ENCODE results near the gene PGAP6. TPM values are rescaled to one million over a fixed set of nuclear protein-coding genes. Genes with fewer than 3 reads are reported as not detected.

Gene PGAP6
- total and polyA plus RNA-seq, 2 of the 8 experiments (the other 6 are each of a cell fraction or from before 2014, with no cell fraction given) = 86.8 to 364 TPM

DNA sequence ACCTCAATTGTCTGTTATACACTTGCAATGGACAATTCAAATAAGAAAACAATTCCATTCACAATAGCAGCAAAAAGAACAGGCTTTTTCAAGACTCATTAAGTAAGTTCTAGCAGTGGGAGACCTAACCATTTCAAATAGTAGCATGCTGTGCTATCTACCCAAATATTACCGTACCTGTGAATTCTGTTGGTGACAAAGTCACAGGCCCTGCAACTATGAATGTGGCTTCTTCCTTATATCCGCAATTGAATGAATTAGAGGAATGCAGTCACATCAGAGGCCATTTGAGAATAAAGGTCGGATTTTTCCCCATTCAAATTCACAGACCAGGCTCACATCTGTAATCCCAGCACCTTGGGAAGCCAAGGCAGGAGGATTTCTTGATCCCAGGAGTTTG lies 14.4 kb upstream of the PGAP6 start:
- H2BK120ac ChIP-seq (replicated peaks; ENCODE audit: low read depth, low read length) = no peak overlapping the region
- H4K8ac ChIP-seq (ENCODE audit: extremely low read depth, insufficient read depth, low read length) = no peak overlapping the region
- H3K23ac ChIP-seq (ENCODE audit: insufficient read length) = no peak overlapping the region
- no peak overlapping the region for H4K5ac ChIP-seq (ENCODE audit: insufficient read length, low read depth, low read length)
- no peaks in the 10 kb centered on the region for H3K27me3 ChIP-seq (replicated peaks in 1 of 4; ENCODE audit: control insufficient read depth in 3 of 4, extremely low read depth in 1 of 4, insufficient read depth in 3 of 4, low read length in 3 of 4)
- ChIA-PET POLR2A (ENCODE audit: partially characterized antibody) (interaction anchor here (0.7 to 6.7 kb wide), 9 partner anchors 11 to 127 kb away, joined by 3 to 67 read pairs (median 3); partner anchors contain the start of gene RAB11FIP3), CTCF (ENCODE audit: partially characterized antibody) (interaction anchor here (0.6 to 1.8 kb wide), 7 partner anchors 11 to 265 kb away, joined by 3 to 4 read pairs (median 4); partner anchors contain the start of gene MRPL28)
- no peak overlapping the region for H3K9ac ChIP-seq (replicated peaks in 1 of 4; ENCODE audit: extremely low read depth in 1 of 4, low read depth in 3 of 4, low read length in 3 of 4)
- no peak overlapping the region; the same call in 1 of the 2 replicates for H2AK5ac ChIP-seq (ENCODE audit: low read depth, low read length)
- no peaks in the 10 kb centered on the region; the same call in 1 of the 2 replicates for H3K79me1 ChIP-seq (ENCODE audit: low read depth, low read length)
- no peak overlapping the region for H3K18ac ChIP-seq (ENCODE audit: extremely low read depth, low read length)
- H3K36me3 ChIP-seq (ENCODE audit: control insufficient read depth in 2 of 4, insufficient read depth in 4 of 4, low read length in 3 of 4) = peaks cover 7 to 18% (median 14%) of the 10 kb centered on the region in 4 experiments; a peak in 6 of 8 replicates
- H2AFZ ChIP-seq (ENCODE audit: low read length) = no peak overlapping the region
- TF ChIP-seq CBX5 (IDR thresholded peaks at IDR 0.05; ENCODE audit: low read depth, low read length) = no peak
- no peak for TF ChIP-seq SIRT6 (IDR thresholded peaks at IDR 0.05; ENCODE audit: low read length)
- no peak for TF ChIP-seq HDAC2 (IDR thresholded peaks at IDR 0.05; ENCODE audit: borderline replicate concordance in 1 of 2, low read depth in 2 of 2, low read length in 2 of 2)
- TF ChIP-seq GTF2F1 (IDR thresholded peaks at IDR 0.05; ENCODE audit: borderline replicate concordance, low read depth, low read length) = no peak
- peaks cover 2 to 21% of the 10 kb centered on the region in 2 experiments for H4K20me1 ChIP-seq (replicated peaks in 1 of 2; ENCODE audit: control insufficient read depth in 1 of 2, insufficient read depth in 2 of 2, low read length in 2 of 2)
- no peak overlapping the region for H2BK20ac ChIP-seq (ENCODE audit: low read length)
- no peak overlapping the region for H3K56ac ChIP-seq (replicated peaks; ENCODE audit: insufficient read length, low read depth, low read length)
- DNase-seq (ENCODE audit: low read depth in 1 of 2, low spot score in 2 of 2) (no peak), FAIRE-seq (no peak)
- H2BK12ac ChIP-seq (ENCODE audit: low read depth, low read length) = no peak overlapping the region
- no peak overlapping the region for H3K27ac ChIP-seq (ENCODE audit: low read depth, low read length)
- H3K4ac ChIP-seq (replicated peaks; ENCODE audit: insufficient read length, low read depth, low read length) = no peak overlapping the region
- peaks cover 0 to 5% of the 10 kb centered on the region in 2 experiments; a peak in 2 of 4 replicates for H3K9me3 ChIP-seq (ENCODE audit: insufficient read depth in 2 of 2, low read depth in 1 of 2, low read length in 1 of 2)
- peak overlapping the region in 3 of 4 experiments; percentile 15 to 91 (median 62); a peak in 5 of 8 replicates for H3K4me3 ChIP-seq (ENCODE audit: extremely low read depth in 1 of 4, insufficient read depth in 2 of 4, low read depth in 3 of 4, low read length in 4 of 4)
- H3K4me2 ChIP-seq (ENCODE audit: insufficient read depth in 1 of 2, low read depth in 2 of 2, low read length in 2 of 2) = peak overlapping the region; percentile 67 to 71
- WGBS, 2 experiments (ENCODE audit: extremely low coverage in 1 of 2, insufficient coverage in 1 of 2, insufficient read length in 1 of 2, insufficient replicate concordance in 2 of 2, low coverage in 1 of 2, low lambda C conversion rate in 2 of 2, missing lambda C conversion rate in 1 of 2) = 12% methylated on average over 3 of the region's 3 CpGs; no CpG with 5 or more reads in 1 of the 2 experiments
- H3K14ac ChIP-seq (ENCODE audit: insufficient read length) = no peak overlapping the region
- H2BK5ac ChIP-seq (ENCODE audit: low read depth, low read length) = no peak overlapping the region
- no peak overlapping the region for H4K91ac ChIP-seq (replicated peaks; ENCODE audit: insufficient read length, low read length)
- H3K79me2 ChIP-seq (ENCODE audit: control insufficient read depth in 1 of 2, insufficient read depth in 2 of 2, low read length in 2 of 2) = no peaks in the 10 kb centered on the region; a peak in 1 of 4 replicates
- peaks cover 5% of the 10 kb centered on the region for H3K23me2 ChIP-seq (ENCODE audit: low read depth, low read length)
- 0 out of 2 replicates have a peak overlapping the region, but pooled peaks have one; percentile 3 for H2BK15ac ChIP-seq (ENCODE audit: low read length)
- peaks cover 0 to 26% (median 13%) of the 10 kb centered on the region in 4 experiments; a peak in 6 of 7 replicates for H3K4me1 ChIP-seq (replicated peaks in 1 of 4; ENCODE audit: control insufficient read depth in 3 of 4, insufficient read depth in 4 of 4, low read length in 3 of 4)

Data from H1 (cell line).